ENCODE measurements around the gene RBFOX2. TPM values are rescaled to one million over a fixed set of nuclear protein-coding genes. Genes with fewer than 3 reads are reported as not detected.

Gene RBFOX2
- total and polyA plus RNA-seq, 2 of the 8 experiments (the other 6 are each of a cell fraction or from before 2014, with no cell fraction given), result 121 to 122 TPM

GRCh38 chr22:35894937-35895708, 133.5 kb downstream of the RBFOX2 start:
- peaks cover 2 to 25% (median 7%) of the 10 kb centered on the region in 4 experiments; a peak in 4 of 7 replicates for H3K4me1 ChIP-seq (replicated peaks in 1 of 4; ENCODE audit: control insufficient read depth in 3 of 4, insufficient read depth in 4 of 4, low read length in 3 of 4)
- peaks cover 0 to 74% of the 10 kb centered on the region in 2 experiments; a peak in 2 of 4 replicates for H3K79me2 ChIP-seq (ENCODE audit: control insufficient read depth in 1 of 2, insufficient read depth in 2 of 2, low read length in 2 of 2)
- no peak overlapping the region for H3K18ac ChIP-seq (ENCODE audit: extremely low read depth, low read length)
- no peaks in the 10 kb centered on the region for H3K27me3 ChIP-seq (replicated peaks in 1 of 4; ENCODE audit: control insufficient read depth in 3 of 4, extremely low read depth in 1 of 4, insufficient read depth in 3 of 4, low read length in 3 of 4)
- FAIRE-seq (no peak), DNase-seq (ENCODE audit: low read depth in 1 of 2, low spot score in 2 of 2) (no peak)
- H3K36me3 ChIP-seq (ENCODE audit: control insufficient read depth in 2 of 4, insufficient read depth in 4 of 4, low read length in 3 of 4), result no peaks in the 10 kb centered on the region
- no peak overlapping the region for H4K91ac ChIP-seq (replicated peaks; ENCODE audit: insufficient read length, low read length)
- no peak overlapping the region for H3K56ac ChIP-seq (replicated peaks; ENCODE audit: insufficient read length, low read depth, low read length)
- CTCF ChIA-PET (ENCODE audit: partially characterized antibody), result interaction anchor here (0.7 to 1.3 kb wide), 2 partner anchors 19 to 229 kb away, joined by 3 read pairs; no protein-coding TSS in a partner anchor
- H3K79me1 ChIP-seq (ENCODE audit: low read depth, low read length), result peaks cover 12% of the 10 kb centered on the region; the same call in 1 of the 2 replicates
- H3K9me3 ChIP-seq (ENCODE audit: insufficient read depth in 2 of 2, low read depth in 1 of 2, low read length in 1 of 2), result no peaks in the 10 kb centered on the region
- H2BK20ac ChIP-seq (ENCODE audit: low read length), result no peak overlapping the region
- H3K14ac ChIP-seq (ENCODE audit: insufficient read length), result no peak overlapping the region
- H3K4ac ChIP-seq (replicated peaks; ENCODE audit: insufficient read length, low read depth, low read length), result no peak overlapping the region
- no peak overlapping the region for H4K8ac ChIP-seq (ENCODE audit: extremely low read depth, insufficient read depth, low read length)
- WGBS, 2 experiments (ENCODE audit: extremely low coverage in 1 of 2, insufficient coverage in 1 of 2, insufficient read length in 1 of 2, insufficient replicate concordance in 2 of 2, low coverage in 1 of 2, low lambda C conversion rate in 2 of 2, missing lambda C conversion rate in 1 of 2), result 85% methylated on average over 6 of the region's 7 CpGs; no CpG with 5 or more reads in 1 of the 2 experiments
- H4K5ac ChIP-seq (ENCODE audit: insufficient read length, low read depth, low read length), result no peak overlapping the region
- no peak overlapping the region for H3K23ac ChIP-seq (ENCODE audit: insufficient read length)
- no peak overlapping the region for H2BK15ac ChIP-seq (ENCODE audit: low read length)
- TF ChIP-seq TEAD4 (IDR thresholded peaks at IDR 0.05; ENCODE audit: low read depth, low read length) (no peak), BRCA1 (IDR thresholded peaks at IDR 0.05; ENCODE audit: low read depth, low read length) (no peak), SUZ12 (IDR thresholded peaks at IDR 0.05; ENCODE audit: low read length) (no peak), EP300 (IDR thresholded peaks at IDR 0.05; ENCODE audit: borderline replicate concordance in 1 of 2, low read depth in 2 of 2, low read length in 2 of 2) (no peak), EGR1 (IDR thresholded peaks at IDR 0.05; ENCODE audit: borderline replicate concordance, low read depth, low read length) (no peak), BCL11A (IDR thresholded peaks at IDR 0.05; ENCODE audit: low read depth in 2 of 2, low read length in 2 of 2) (no peak)
- H2AK5ac ChIP-seq (ENCODE audit: low read depth, low read length), result no peak overlapping the region
- no peak overlapping the region; a peak in 1 of 8 replicates for H3K4me3 ChIP-seq (ENCODE audit: extremely low read depth in 1 of 4, insufficient read depth in 2 of 4, low read depth in 3 of 4, low read length in 4 of 4)
- POLR2A ChIA-PET (ENCODE audit: partially characterized antibody), result no interaction called here
- no peaks in the 10 kb centered on the region for H4K20me1 ChIP-seq (replicated peaks in 1 of 2; ENCODE audit: control insufficient read depth in 1 of 2, insufficient read depth in 2 of 2, low read length in 2 of 2)
- H3K4me2 ChIP-seq (ENCODE audit: insufficient read depth in 1 of 2, low read depth in 2 of 2, low read length in 2 of 2), result peak overlapping the region in 1 of 2 experiments; percentile 45; a peak in 2 of 4 replicates
- no peak overlapping the region for H2BK5ac ChIP-seq (ENCODE audit: low read depth, low read length)
- no peak overlapping the region for H2AFZ ChIP-seq (ENCODE audit: low read length)
- H2BK12ac ChIP-seq (ENCODE audit: low read depth, low read length), result no peak overlapping the region
- H3K27ac ChIP-seq (ENCODE audit: low read depth, low read length), result no peak overlapping the region
- no peak overlapping the region for H2BK120ac ChIP-seq (replicated peaks; ENCODE audit: low read depth, low read length)
- no peaks in the 10 kb centered on the region for H3K23me2 ChIP-seq (ENCODE audit: low read depth, low read length)
- no peak overlapping the region for H3K9ac ChIP-seq (replicated peaks in 1 of 4; ENCODE audit: extremely low read depth in 1 of 4, low read depth in 3 of 4, low read length in 3 of 4)

All from H1 (cell line).